CD4-positive, alpha-beta T cell treated with Interleukin-2 at 100 ng/mL for 4 hours (primary cell): Measurements from ENCODE around the gene CALML6.
"Not testable (repeated sequence)": the region's sequence is repeated elsewhere in the genome, so short reads cannot be mapped to it uniquely, and the experiment has no call there.

Source experiments
- DNase-seq: peaks from one replicate; pipeline ENCODE4 v3.0.0-alpha.2; 2020; ENCODE audit warnings: low spot score

CALML6 gene

GRCh38 chr1:1925437-1926345, 10.6 kb downstream of the CALML6 start:
- no peak for DNase-seq

GRCh38 chr1:1926346-1926811, 11.3 kb downstream of the CALML6 start:
- no peak for DNase-seq

GRCh38 chr1:1926886-1927660, 12.0 kb downstream of the CALML6 start:
- DNase-seq, result no peak

- no peak for DNase-seq
Measured at GRCh38 chr1:1927751-1928150, 12.7 kb downstream of the CALML6 start.

- no peak for DNase-seq
Measured at GRCh38 chr1:1928231-1929101, 13.4 kb downstream of the CALML6 start.

- DNase-seq, result no peak
Measured at GRCh38 chr1:1929102-1929638, 14.1 kb downstream of the CALML6 start.

- DNase-seq, result no peak
Measured at GRCh38 chr1:1929639-1930545, 14.8 kb downstream of the CALML6 start.

GRCh38 chr1:1934848-1935247, 19.8 kb downstream of the CALML6 start:
- not testable (repeated sequence) for DNase-seq

GRCh38 chr1:1937061-1937460, 22.0 kb downstream of the CALML6 start:
- no peak for DNase-seq

GRCh38 chr1:1937549-1938275, 22.7 kb downstream of the CALML6 start:
- no peak for DNase-seq

- no peak for DNase-seq
Measured at GRCh38 chr1:1938276-1938573, 23.2 kb downstream of the CALML6 start.

GRCh38 chr1:1938613-1939295, 23.7 kb downstream of the CALML6 start:
- no peak for DNase-seq

GRCh38 chr1:1939296-1940122, 24.4 kb downstream of the CALML6 start:
- no peak for DNase-seq

- no peak for DNase-seq
Measured at GRCh38 chr1:1940123-1940425, 25.0 kb downstream of the CALML6 start.

GRCh38 chr1:1941211-1941841, 26.3 kb downstream of the CALML6 start:
- no peak for DNase-seq

GRCh38 chr1:1941868-1942752, 27.1 kb downstream of the CALML6 start:
- no peak for DNase-seq
